GM21717 (cell line): ENCODE measurements around the gene ANAPC5.
"Not testable (repeated sequence)": the region's sequence is repeated elsewhere in the genome, so short reads cannot be mapped to it uniquely, and the experiment has no call there.

Source experiments
- ATAC-seq: cut with Tn5 transposase; IDR thresholded peaks from one replicate; pipeline ENCODE4 v1.9.1; 2021; ENCODE audit warnings: mild to moderate bottlenecking, moderate library complexity; ENCODE audit not compliant: unreplicated experiment

ANAPC5 gene

GRCh38 chr12:121287267-121287954 lies 64.8 kb downstream of the ANAPC5 start:
- no peak for ATAC-seq

DNA sequence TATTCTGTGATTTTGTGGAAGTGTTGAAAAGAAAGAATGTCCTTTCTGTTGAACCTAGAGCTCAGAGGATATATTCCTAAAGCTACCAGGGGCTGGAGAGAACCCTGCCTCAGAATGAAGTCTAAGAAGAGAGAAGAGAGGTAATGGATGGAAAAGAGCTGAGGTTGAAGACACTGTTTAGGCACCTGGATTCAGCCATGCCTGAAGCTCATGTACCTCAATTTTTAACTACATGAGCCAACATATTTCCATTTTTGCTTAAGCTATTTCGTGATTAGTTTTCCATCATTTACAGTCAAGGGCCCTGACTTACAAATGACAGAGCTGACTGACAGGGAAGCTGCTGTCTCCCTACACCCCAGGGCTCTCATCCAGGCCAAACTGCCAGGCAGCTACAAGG lies 66.4 kb downstream of the ANAPC5 start:
- ATAC-seq, result no peak

DNA sequence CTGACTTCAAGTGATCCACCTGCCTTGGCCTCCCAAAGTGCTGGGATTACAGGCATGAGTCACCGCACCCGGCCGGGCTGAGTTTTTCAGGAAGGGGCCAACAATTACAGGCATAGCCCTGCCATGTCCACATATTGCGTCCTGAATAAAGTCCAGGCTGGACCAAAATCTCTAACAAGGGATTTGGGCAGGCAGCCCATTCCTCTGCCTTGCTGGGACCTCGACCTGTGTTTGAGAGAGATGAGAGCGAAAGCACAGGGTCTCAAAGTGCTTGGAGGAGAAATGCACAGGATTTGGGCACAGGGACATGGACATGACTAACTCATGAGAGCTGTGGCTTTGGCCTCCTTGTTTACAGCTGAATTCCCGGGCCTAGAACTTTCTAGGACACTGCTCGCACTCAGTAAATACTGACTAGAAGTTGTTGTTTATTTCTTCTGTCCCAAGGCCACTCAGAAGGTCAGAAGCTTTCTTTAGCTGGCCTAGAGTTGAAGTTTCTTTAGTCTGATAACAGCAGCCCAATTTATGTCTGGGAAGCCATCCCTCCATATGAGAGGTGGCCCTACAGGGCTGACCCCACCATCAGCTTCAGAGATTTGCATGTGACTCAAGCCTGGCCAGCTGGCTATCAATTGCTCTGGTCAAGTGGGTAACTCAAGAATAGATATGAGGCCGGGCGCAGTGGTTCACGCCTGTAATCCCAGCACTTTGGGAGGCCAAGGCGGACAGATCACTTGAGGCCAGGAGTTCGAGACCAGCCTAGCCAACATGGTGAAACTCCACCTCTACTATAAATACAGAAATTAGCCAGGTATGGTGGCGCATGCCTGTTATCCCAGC lies 67.4 kb downstream of the ANAPC5 start:
- no peak for ATAC-seq

GRCh38 chr12:121283841-121284240 lies 68.4 kb downstream of the ANAPC5 start:
- no peak for ATAC-seq

GRCh38 chr12:121283388-121283787 lies 68.8 kb downstream of the ANAPC5 start:
- no peak for ATAC-seq

GRCh38 chr12:121282910-121283309 lies 69.3 kb downstream of the ANAPC5 start:
- ATAC-seq, result not testable (repeated sequence)

DNA sequence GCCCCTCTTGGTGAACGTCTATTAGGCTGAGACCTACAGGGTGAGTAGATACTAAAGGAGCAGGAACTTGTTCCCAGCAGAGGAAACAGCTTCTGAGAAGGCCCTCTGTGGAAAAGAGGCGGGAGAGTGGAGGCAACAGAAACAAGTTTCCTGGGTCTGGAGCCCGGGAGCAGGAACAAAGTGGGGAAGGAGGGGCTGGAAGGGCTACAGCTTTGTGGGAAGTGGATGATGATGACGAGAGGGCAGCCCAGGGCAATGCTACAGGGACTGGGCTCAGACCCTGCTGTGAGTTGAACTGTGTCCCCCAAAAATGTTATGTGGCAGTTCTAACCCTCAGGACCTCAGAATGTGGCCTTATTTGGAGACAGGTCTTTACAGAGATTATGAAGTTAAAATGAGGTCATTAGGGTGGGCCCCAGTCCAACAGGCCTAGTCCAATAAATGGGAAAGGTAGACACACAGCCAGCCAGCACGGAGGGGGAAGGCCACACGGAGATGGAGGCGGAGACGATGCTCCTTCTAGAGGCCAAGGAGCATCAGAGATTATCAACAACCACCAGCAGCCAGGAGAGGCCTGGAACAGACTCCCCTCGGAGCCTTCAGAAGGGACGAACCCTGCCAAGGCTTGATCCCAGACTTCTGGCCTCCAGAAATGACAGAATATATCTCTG lies 70.0 kb downstream of the ANAPC5 start:
- ATAC-seq, result no peak

GRCh38 chr12:121281116-121281515 lies 71.1 kb downstream of the ANAPC5 start:
- ATAC-seq, result not testable (repeated sequence)

GRCh38 chr12:121280531-121280930 lies 71.7 kb downstream of the ANAPC5 start:
- not testable (repeated sequence) for ATAC-seq

DNA sequence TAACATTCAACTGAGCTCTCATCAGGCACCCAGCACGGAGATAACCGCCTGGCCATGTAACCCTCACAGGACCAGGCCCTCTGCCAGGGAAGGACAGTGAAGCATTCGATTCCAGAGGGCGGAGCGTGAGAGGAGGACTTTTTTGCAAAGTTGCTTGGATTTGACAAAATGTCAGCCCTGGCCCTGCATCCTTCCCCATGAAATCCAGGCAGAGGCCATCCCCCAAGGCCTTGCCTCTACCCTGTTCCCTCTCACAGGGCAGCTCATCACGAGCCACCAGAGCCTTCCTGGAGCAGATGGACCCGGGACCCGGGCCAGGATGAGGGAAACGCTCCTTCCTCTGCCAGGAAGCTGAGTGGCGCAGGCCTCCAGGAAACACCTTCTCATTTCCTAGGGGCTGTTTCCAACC lies 72.7 kb downstream of the ANAPC5 start:
- no peak for ATAC-seq

GRCh38 chr12:121279071-121279375 lies 73.2 kb downstream of the ANAPC5 start:
- no peak for ATAC-seq

DNA sequence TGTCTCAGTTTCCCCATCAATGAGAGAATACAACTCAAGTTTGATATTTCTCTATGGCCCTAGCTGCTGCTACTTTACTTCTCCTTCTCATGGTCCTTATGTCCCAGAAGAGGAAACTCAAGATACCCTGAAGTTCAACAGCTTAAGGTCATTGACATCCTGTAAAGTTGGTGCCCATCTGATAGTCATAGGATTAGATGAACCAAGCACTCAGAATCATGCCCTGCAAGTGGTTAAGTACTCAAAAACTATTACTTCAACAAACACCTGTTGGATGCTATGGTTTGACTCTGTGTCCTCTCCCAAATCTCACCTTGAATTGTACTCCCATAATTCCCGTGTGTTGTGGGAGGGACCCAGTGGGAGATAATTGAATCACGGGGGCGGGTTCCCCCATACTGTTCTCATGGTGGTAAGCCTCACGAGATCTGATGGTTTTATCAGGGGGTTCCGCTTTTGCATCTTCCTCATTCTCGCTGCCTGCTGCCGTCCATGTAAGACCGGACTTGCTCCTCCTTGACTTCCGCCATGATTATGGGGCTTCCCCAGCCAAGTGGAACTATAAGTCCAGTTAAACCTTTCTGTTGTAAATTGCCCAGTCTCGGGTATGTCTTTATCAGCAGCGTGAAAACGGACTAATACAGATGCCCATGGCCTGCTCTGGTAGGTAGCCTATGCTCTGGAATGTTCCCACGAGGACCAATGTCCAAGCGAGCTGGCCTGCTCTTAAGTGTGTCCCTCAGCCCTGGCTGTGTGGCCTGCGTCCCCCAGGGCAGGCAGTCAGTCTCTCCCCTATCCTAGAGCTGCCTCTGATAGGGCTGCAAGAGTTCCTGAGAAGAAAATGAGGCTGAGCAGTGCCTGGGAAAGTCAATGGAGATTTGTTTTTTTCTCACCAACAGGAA lies 73.8 kb downstream of the ANAPC5 start:
- ATAC-seq, result no peak

GRCh38 chr12:121277374-121277759 lies 74.8 kb downstream of the ANAPC5 start:
- ATAC-seq, result no peak

- no peak for ATAC-seq
Measured at GRCh38 chr12:121274036-121274763, 78.0 kb downstream of the ANAPC5 start.

DNA sequence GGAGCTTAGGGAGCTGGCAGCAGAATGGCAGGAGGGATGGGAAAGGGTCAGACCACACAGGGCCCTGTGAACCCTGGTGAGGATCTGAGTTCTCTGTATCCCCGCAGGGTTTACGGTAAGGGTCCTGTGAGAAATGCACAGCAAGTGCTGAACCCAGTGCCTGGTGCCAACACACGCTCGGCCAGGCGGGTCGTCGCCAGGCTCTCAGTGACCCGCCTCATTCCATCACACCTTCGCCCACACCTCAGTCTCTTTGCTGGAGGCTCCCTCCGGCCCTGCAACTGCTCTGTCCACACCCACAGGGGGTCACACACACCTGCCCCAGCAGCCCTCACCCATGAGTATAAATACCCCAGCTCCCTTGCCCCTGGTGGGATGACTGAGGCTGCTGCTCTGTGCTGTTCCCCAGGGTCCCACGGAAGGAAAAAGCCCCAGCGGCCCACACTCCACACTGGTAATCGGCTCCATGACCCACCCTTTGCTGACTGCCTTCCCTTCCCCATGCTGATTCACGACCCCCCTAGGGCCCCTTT lies 78.8 kb downstream of the ANAPC5 start:
- no peak for ATAC-seq

- ATAC-seq, result no peak
Measured at GRCh38 chr12:121267822-121268221, 84.4 kb downstream of the ANAPC5 start.

DNA sequence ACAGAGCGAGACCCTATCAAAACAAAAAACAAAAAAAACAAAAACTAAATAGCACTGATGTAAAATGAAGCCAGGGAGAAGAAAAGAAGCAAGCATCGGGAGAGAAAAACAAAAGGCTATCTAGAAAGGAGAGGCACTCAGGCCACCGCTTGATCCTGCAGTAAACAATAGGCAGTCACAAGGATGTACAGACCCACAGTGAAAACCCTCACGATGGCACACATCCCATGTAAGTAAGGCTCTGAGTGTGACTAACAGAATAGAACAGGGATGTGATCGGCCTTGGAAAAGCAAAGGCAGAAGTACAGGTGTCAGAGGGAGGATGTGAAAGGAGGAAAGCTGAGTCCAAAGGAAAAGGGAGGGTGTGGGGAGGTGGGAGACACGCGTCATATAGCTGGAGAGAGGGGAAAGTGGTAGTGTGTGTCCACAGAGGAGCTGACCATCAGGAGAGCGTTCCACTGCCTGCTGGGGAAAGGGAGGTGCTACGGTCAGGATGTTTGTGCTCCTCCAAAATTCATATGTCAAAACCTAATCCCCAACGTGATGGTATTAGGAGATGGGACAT lies 87.2 kb downstream of the ANAPC5 start:
- no peak for ATAC-seq

DNA sequence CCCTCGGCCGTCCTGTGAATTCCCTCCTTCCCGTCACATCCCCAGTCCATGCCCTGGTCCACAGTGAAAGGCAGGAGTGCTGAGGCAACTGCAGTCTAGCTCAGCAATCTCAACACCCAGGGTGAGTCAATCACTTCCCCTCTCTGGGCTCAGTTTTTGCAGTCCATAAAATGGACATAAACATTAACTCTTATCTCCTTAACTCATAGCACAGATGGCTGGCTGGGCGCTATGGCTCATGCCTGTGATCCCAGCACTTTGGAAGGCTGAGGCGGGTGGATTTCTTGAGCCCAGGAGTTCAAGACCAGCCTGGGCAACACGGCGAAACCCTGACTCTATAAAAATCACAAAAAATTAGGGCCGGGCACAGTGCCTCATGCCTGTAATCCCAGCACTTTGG lies 88.1 kb downstream of the ANAPC5 start:
- ATAC-seq, result no peak

DNA sequence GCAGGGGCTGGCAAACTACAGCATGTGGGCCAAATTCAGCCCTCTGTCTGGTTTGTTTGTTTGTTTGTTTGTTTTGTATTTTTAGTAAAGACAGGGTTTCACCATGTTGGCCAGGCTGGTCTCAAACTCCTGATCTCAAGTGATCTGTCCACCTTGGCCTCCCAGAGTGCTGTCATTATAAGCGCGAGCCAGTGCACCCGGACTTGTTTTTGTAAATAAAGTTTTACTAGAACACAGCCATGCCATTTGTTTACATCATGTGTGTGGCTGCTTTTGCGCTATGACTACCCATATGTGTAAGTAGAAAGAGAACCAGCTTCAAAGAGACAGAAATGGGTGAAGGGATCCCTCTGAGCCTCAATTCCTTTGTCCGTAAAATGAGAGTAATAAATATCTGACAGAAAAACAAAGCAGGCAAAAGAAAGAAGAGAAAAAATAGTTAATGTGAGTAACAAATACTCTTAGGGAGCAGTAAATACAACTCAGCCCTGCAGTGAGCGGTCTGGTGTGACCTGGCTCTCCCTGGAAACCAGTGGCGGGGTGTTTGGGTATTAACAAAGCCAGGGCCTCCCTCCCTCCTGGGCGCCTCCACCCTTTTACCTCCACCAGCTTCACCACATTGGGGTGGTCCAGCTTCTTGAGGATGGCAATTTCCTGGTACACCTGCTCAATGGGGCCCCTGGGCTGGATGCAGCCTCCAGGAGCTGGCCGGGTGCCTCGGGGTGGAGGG lies 88.8 kb downstream of the ANAPC5 start:
- ATAC-seq, result no peak
